ENCODE measurements around the gene KRT20.
"Not testable (repeated sequence)": the region's sequence is repeated elsewhere in the genome, so short reads cannot be mapped to it uniquely, and the experiment has no call there.

Gene KRT20

GRCh38 chr17:40870136-40870535 is 14.9 kb downstream of the KRT20 start:
- TF ChIP-seq, protein P1, sequence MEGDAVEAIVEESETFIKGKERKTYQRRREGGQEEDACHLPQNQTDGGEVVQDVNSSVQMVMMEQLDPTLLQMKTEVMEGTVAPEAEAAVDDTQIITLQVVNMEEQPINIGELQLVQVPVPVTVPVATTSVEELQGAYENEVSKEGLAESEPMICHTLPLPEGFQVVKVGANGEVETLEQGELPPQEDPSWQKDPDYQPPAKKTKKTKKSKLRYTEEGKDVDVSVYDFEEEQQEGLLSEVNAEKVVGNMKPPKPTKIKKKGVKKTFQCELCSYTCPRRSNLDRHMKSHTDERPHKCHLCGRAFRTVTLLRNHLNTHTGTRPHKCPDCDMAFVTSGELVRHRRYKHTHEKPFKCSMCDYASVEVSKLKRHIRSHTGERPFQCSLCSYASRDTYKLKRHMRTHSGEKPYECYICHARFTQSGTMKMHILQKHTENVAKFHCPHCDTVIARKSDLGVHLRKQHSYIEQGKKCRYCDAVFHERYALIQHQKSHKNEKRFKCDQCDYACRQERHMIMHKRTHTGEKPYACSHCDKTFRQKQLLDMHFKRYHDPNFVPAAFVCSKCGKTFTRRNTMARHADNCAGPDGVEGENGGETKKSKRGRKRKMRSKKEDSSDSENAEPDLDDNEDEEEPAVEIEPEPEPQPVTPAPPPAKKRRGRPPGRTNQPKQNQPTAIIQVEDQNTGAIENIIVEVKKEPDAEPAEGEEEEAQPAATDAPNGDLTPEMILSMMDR (conservative IDR thresholded peaks at IDR 0.05; ENCODE audit: low read length) = no peak
- H3K4me3 ChIP-seq (ENCODE audit: low read length) = no peak overlapping the region
- DNase-seq (ENCODE audit: low read depth) = no peak

- TF ChIP-seq, protein P1 (conservative IDR thresholded peaks at IDR 0.05; ENCODE audit: low read length) = no peak
- H3K4me3 ChIP-seq (ENCODE audit: low read length) = no peak within 1 kb of the TSS
- DNase-seq (ENCODE audit: low read depth) = no peak
Observed at GRCh38 chr17:40866838-40867237, 18.2 kb downstream of the KRT20 start, which contains the start of gene KRT12. KRT12 (minus strand) TSS chr17:40867223; CDS start chr17:40867186, 37 bp downstream.

DNA sequence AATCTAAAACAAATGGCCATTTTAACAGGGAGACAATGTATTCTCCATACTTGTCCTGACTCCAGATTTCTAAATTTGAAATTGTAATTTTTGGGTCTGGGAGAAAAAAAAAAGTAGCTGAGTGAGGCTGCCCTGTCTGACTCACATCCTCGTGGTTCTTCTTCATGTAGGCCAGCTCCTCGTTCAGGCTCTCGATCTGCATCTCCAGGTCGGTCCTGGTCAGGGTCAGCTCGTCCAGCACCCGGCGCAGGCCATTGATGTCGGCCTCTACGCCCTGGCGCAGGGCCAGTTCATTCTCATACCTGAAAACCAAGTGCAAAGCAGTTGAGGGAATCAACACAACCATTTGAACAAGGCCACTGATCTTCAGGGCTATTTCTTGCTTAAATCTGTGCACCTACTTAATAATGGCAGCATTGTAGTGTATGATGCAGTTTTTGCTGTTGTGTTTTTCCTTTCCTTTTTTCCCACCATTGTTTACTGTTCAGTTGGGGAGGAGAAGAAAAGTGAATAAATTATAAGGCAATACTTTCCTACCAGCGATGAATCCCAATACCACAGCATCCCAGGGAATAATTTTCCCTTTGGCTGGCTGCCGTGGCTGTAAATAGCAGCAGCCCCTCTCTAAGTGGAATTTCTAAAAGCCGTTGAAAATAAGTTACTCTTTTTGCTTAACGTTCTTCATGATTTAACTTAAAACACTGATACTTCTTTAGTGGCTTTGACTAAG is 20.2 kb downstream of the KRT20 start:
- no peak overlapping the region for H3K4me3 ChIP-seq (ENCODE audit: low read length)
- peak; percentile 8 for DNase-seq (ENCODE audit: low read depth)
- TF ChIP-seq, protein P1 (conservative IDR thresholded peaks at IDR 0.05; ENCODE audit: low read length) = no peak

DNA sequence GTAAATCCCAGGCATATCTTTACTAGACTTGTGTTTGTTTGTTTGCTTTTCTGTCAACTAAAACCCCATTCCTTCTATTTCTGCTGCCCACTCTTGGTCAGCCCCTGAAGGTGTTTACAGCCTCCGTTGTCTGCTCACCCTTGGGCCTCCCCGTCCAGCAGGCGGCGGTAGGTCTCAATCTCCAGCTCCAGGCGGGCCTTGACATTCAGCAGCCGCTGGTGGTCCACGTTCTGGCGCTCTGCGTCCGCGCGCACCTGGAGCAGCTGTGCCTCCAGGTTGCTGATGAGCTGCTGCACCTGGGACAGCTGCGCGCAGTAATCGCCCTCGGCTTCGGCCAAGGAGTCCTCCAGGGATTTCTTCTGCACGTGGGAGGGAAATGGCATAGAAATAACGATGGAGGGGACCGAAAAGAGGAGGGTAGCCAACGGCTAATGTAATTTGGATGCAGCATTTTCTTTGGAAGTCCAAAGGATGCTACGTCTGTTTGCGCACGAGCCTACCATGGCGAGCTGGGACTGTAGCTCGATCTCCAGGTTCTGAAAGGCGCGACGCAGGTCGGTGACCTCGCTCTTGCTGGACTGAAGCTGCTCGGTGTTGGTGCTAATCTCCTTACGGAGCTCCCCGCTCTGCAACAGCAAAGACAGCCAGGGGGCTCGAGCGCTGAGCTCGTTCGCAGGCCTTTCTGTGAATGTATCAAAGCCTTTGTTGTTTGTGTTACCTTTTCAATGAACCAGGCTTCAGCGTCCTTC is 21.9 kb downstream of the KRT20 start:
- H3K4me3 ChIP-seq (ENCODE audit: low read length) = no peak overlapping the region
- TF ChIP-seq, protein P1 (conservative IDR thresholded peaks at IDR 0.05; ENCODE audit: low read length) = peak; percentile 30
- DNase-seq (ENCODE audit: low read depth) = no peak

DNA sequence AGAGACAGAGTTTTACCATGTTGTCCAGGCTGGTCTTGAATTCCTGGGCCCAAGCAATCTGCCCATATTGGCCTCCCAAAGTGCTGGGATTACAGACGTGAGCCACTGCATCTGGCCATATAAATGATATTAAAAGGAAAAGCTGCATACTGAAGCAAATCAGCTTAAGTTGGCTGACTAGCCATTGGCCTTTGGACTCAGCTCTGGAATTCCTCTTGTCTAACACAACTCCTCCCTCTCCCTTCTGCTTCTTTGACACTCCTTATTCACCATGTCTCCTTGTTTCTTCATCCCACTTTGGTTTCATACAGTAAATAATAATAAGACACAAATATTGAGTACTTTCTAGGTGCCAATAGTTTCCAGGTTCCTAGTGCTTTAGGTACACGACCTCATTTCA is 25.5 kb downstream of the KRT20 start:
- H3K4me3 ChIP-seq (ENCODE audit: low read length) = no peak overlapping the region
- TF ChIP-seq, protein P1 (conservative IDR thresholded peaks at IDR 0.05; ENCODE audit: low read length) = no peak
- DNase-seq (ENCODE audit: low read depth) = peak; percentile 9

DNA sequence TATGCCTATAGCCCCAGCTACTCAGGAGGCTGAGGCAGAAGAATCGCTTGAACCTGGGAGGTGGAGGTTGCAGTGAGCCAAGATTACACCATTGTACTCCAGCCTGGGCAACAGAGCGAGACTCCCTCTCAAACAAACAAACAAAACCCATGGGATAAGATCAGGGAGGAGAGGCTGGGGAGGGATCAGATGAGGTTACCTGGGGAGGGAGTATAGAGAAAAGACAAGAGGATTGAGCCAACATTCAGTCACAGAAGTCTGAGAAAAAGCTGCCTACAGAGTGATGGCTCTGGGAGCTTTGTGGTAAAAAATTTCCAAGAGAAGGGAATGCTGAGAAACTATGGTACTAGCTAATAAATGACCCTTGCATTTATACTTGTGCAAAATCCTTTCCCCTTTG is 26.4 kb downstream of the KRT20 start:
- not testable (repeated sequence) for H3K4me3 ChIP-seq (ENCODE audit: low read length); DNase-seq (ENCODE audit: low read depth)

DNA sequence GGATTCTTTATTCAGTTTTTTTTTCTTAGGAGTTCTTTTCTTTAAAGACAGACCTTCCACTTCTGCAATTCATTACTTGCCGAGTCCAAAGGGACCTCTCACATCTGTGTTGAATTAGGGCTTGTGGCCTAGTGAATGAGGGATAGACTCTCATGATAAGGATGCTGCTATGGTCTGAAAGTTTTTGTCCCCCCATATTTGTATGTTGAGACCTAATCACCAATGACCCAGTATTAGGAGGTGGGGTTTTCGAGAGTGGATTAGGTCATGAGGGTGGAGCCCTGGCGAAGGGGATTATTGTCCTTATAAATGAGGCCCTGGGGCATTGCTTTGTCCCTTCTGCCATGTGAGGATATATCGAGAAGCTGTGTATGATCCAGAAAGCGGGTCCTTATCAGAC is 27.5 kb downstream of the KRT20 start:
- H3K4me3 ChIP-seq (ENCODE audit: low read length) = no peak overlapping the region
- TF ChIP-seq, protein P1 (conservative IDR thresholded peaks at IDR 0.05; ENCODE audit: low read length) = no peak
- DNase-seq (ENCODE audit: low read depth) = peak; percentile 81

Measured in AG10803 (cell line).